Measurements from ENCODE around the gene SMG5. TPM values are rescaled to one million over a fixed set of nuclear protein-coding genes. Genes with fewer than 3 reads are reported as not detected.

SMG5 gene
- total RNA-seq, 1 experiment from 2014 or later = 129 TPM

DNA sequence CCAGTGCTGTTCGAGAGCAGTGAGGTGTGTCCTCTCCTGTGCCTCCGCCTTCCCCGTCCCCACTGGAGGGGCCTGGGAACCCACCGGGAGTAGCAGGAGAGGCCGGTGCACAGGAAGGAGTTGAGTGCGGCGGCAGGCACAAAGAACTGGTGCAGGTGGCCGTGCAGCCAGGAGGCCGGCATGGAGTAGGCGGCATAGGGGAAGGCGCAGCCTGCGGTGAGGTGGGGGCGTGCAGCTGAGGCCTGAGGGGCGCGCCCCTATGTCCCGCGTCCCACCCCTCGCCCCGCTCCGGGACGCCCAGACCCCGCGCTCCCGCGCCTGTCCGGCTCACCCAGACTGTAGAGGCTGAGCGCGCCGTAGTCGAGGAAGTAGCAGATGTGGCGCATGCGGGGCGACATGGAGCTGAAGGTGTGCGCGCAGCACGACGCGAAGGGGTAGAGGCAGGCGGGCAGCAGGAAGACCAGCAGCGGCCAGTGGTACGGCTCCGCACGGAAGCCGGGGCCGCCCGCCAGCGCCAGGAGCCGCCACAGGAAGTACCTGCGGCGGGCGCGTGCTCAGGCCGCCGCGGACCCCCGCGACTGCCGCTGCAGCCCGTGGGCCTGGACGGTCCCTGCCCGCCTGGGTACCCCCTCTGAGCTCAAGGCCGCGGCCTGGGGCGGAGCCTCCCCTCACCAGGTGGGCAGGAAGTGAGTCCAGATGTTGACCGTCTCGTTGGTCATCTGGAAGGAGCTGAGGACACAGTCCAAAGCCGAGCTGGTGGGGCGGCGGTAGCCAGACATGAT is 37.0 kb downstream of the SMG5 start:
- Histone ChIP-seq H3K9me3 (ENCODE audit: low read depth, low read length, poor library complexity, severe bottlenecking) (no peaks in the 10 kb centered on the region), H3K27ac (ENCODE audit: low read depth, low read length, poor library complexity, severe bottlenecking) (no peak overlapping the region), H3K27me3 (replicated peaks; ENCODE audit: insufficient read depth, low read depth, low read length, poor library complexity) (no peaks in the 10 kb centered on the region), H3K36me3 (ENCODE audit: insufficient read depth, low read length, poor library complexity, severe bottlenecking) (peaks cover 10% of the 10 kb centered on the region), H3K4me3 (ENCODE audit: low read depth, low read length, poor library complexity, severe bottlenecking) (peak overlapping the region; percentile 19), H3K4me1 (ENCODE audit: insufficient read depth, low read length, poor library complexity, severe bottlenecking) (peaks cover 6% of the 10 kb centered on the region)
- intact Hi-C loops (cut with micrococcal nuclease; ENCODE audit: unreplicated experiment) = no loop called here
- no peak for DNase-seq (ENCODE audit: low spot score)
- CTCF ChIA-PET = interaction anchor here (0.7 to 1.0 kb wide), 2 partner anchors 20 to 100 kb away, joined by 3 to 4 read pairs; no protein-coding TSS in a partner anchor
- BruUV-seq (replicated peaks) = no TSS peak
- TF ChIP-seq EZH2 (IDR thresholded peaks at IDR 0.05; ENCODE audit: borderline replicate concordance, low read depth, low read length, poor library complexity, severe bottlenecking) (no peak), CTCF (conservative IDR thresholded peaks at IDR 0.05; ENCODE audit: low read depth, low read length) (no peak)
- POLR2A ChIA-PET (ENCODE audit: low non-redundant PET) = interaction anchor here (1.1 kb wide), 1 partner anchor 13 kb away, joined by 5 read pairs; no protein-coding TSS in a partner anchor

- no TSS peak for BruUV-seq (replicated peaks)
- DNase-seq (ENCODE audit: low spot score) = no peak
- H3K4me1 ChIP-seq (ENCODE audit: insufficient read depth, low read length, poor library complexity, severe bottlenecking) = peaks cover 6% of the 10 kb centered on the region
- ChIA-PET CTCF (no interaction called here), POLR2A (ENCODE audit: low non-redundant PET) (interaction anchor here (1.1 kb wide), 1 partner anchor 13 kb away, joined by 5 read pairs; no protein-coding TSS in a partner anchor)
- peaks cover 1% of the 10 kb centered on the region for H3K36me3 ChIP-seq (ENCODE audit: insufficient read depth, low read length, poor library complexity, severe bottlenecking)
- H3K4me3 ChIP-seq (ENCODE audit: low read depth, low read length, poor library complexity, severe bottlenecking) = no peak overlapping the region
- H3K9me3 ChIP-seq (ENCODE audit: low read depth, low read length, poor library complexity, severe bottlenecking) = no peaks in the 10 kb centered on the region
- intact Hi-C loops (cut with micrococcal nuclease; ENCODE audit: unreplicated experiment) = no loop called here
- H3K27ac ChIP-seq (ENCODE audit: low read depth, low read length, poor library complexity, severe bottlenecking) = no peak overlapping the region
- H3K27me3 ChIP-seq (replicated peaks; ENCODE audit: insufficient read depth, low read depth, low read length, poor library complexity) = no peaks in the 10 kb centered on the region
- TF ChIP-seq EZH2 (IDR thresholded peaks at IDR 0.05; ENCODE audit: borderline replicate concordance, low read depth, low read length, poor library complexity, severe bottlenecking) = no peak
- TF ChIP-seq CTCF (conservative IDR thresholded peaks at IDR 0.05; ENCODE audit: low read depth, low read length) = no peak
Observed at GRCh38 chr1:156244712-156245111, 37.9 kb downstream of the SMG5 start.

GRCh38 chr1:156244126-156244525 is 38.5 kb downstream of the SMG5 start:
- H3K4me1 ChIP-seq (ENCODE audit: insufficient read depth, low read length, poor library complexity, severe bottlenecking) = peaks cover 6% of the 10 kb centered on the region
- TF ChIP-seq EZH2 (IDR thresholded peaks at IDR 0.05; ENCODE audit: borderline replicate concordance, low read depth, low read length, poor library complexity, severe bottlenecking) (no peak), CTCF (conservative IDR thresholded peaks at IDR 0.05; ENCODE audit: low read depth, low read length) (no peak)
- CTCF ChIA-PET = no interaction called here
- H3K36me3 ChIP-seq (ENCODE audit: insufficient read depth, low read length, poor library complexity, severe bottlenecking) = no peaks in the 10 kb centered on the region
- H3K9me3 ChIP-seq (ENCODE audit: low read depth, low read length, poor library complexity, severe bottlenecking) = no peaks in the 10 kb centered on the region
- BruUV-seq (replicated peaks) = no TSS peak
- intact Hi-C loops (cut with micrococcal nuclease; ENCODE audit: unreplicated experiment) = no loop called here
- no peaks in the 10 kb centered on the region for H3K27me3 ChIP-seq (replicated peaks; ENCODE audit: insufficient read depth, low read depth, low read length, poor library complexity)
- H3K27ac ChIP-seq (ENCODE audit: low read depth, low read length, poor library complexity, severe bottlenecking) = no peak overlapping the region
- DNase-seq (ENCODE audit: low spot score) = no peak
- POLR2A ChIA-PET (ENCODE audit: low non-redundant PET) = no interaction called here
- H3K4me3 ChIP-seq (ENCODE audit: low read depth, low read length, poor library complexity, severe bottlenecking) = no peak overlapping the region
